ENCODE measurements around the gene ZNF117.

Gene ZNF117

GRCh38 chr7:64993901-64994300, 3.1 kb upstream of the ZNF117 start:
- Histone ChIP-seq H3K4me2 (ENCODE audit: low read length) (no peak overlapping the region), H3K9me3 (ENCODE audit: insufficient read depth, low read length) (peaks cover 4% of the 10 kb centered on the region; the same call in 1 of the 2 replicates)

GRCh38 chr7:64992971-64993370, 2.1 kb upstream of the ZNF117 start:
- peaks cover 42% of the 10 kb centered on the region for H3K36me3 ChIP-seq (replicated peaks; ENCODE audit: low read depth, low read length)
- H3K9me3 ChIP-seq (ENCODE audit: insufficient read depth, low read length), result no peaks in the 10 kb centered on the region; the same call in 1 of the 2 replicates

More at GRCh38 chr7:64993901-64994300, 3.1 kb upstream of the ZNF117 start:
- Histone ChIP-seq H3K9ac (ENCODE audit: low read length) (no peak overlapping the region), H4K20me1 (ENCODE audit: insufficient read depth, low read length) (no peaks in the 10 kb centered on the region), H3K4me1 (ENCODE audit: low read length) (peaks cover 1% of the 10 kb centered on the region), H3K27ac (ENCODE audit: low read length) (no peak overlapping the region), H3K27me3 (ENCODE audit: low read depth, low read length) (no peaks in the 10 kb centered on the region), H2AFZ (ENCODE audit: low read depth, low read length) (no peak overlapping the region), H3K36me3 (replicated peaks; ENCODE audit: low read depth, low read length) (peaks cover 45% of the 10 kb centered on the region), H3K79me2 (ENCODE audit: low read length) (peaks cover 5% of the 10 kb centered on the region; the same call in 1 of the 2 replicates), H3K4me3 (ENCODE audit: low read length) (no peak overlapping the region)
- TF ChIP-seq EZH2phosphoT487 (IDR thresholded peaks at IDR 0.05; ENCODE audit: low read depth), result no peak
- no peak for TF ChIP-seq CTCF (IDR thresholded peaks at IDR 0.05; ENCODE audit: low read depth, low read length)

GRCh38 chr7:64990216-64990615, 620 bp downstream of the ZNF117 start:
- TF ChIP-seq EZH2phosphoT487 (IDR thresholded peaks at IDR 0.05; ENCODE audit: low read depth) (no peak), CTCF (IDR thresholded peaks at IDR 0.05; ENCODE audit: low read depth, low read length) (no peak)
- no peaks in the 10 kb centered on the region for H3K4me1 ChIP-seq (ENCODE audit: low read length)
- H3K36me3 ChIP-seq (replicated peaks; ENCODE audit: low read depth, low read length), result peaks cover 40% of the 10 kb centered on the region
- H3K9ac ChIP-seq (ENCODE audit: low read length), result no peak overlapping the region
- H3K4me2 ChIP-seq (ENCODE audit: low read length), result no peak overlapping the region
- H3K27me3 ChIP-seq (ENCODE audit: low read depth, low read length), result no peaks in the 10 kb centered on the region
- H3K4me3 ChIP-seq (ENCODE audit: low read length), result no peak overlapping the region
- H3K9me3 ChIP-seq (ENCODE audit: insufficient read depth, low read length), result no peaks in the 10 kb centered on the region; the same call in 1 of the 2 replicates
- no peak overlapping the region for H2AFZ ChIP-seq (ENCODE audit: low read depth, low read length)
- no peaks in the 10 kb centered on the region for H4K20me1 ChIP-seq (ENCODE audit: insufficient read depth, low read length)
- no peak overlapping the region for H3K27ac ChIP-seq (ENCODE audit: low read length)
- no peaks in the 10 kb centered on the region for H3K79me2 ChIP-seq (ENCODE audit: low read length)

More at GRCh38 chr7:64992971-64993370, 2.1 kb upstream of the ZNF117 start:
- H3K9ac ChIP-seq (ENCODE audit: low read length), result no peak overlapping the region
- no peaks in the 10 kb centered on the region for H3K4me1 ChIP-seq (ENCODE audit: low read length)
- H2AFZ ChIP-seq (ENCODE audit: low read depth, low read length), result no peak overlapping the region
- no peak overlapping the region for H3K4me2 ChIP-seq (ENCODE audit: low read length)
- no peaks in the 10 kb centered on the region for H4K20me1 ChIP-seq (ENCODE audit: insufficient read depth, low read length)
- TF ChIP-seq CTCF (IDR thresholded peaks at IDR 0.05; ENCODE audit: low read depth, low read length) (no peak), EZH2phosphoT487 (IDR thresholded peaks at IDR 0.05; ENCODE audit: low read depth) (no peak)
- H3K27me3 ChIP-seq (ENCODE audit: low read depth, low read length), result no peaks in the 10 kb centered on the region
- H3K4me3 ChIP-seq (ENCODE audit: low read length), result no peak overlapping the region
- H3K27ac ChIP-seq (ENCODE audit: low read length), result no peak overlapping the region
- H3K79me2 ChIP-seq (ENCODE audit: low read length), result no peaks in the 10 kb centered on the region

GRCh38 chr7:64978497-64979203, 12.2 kb downstream of the ZNF117 start:
- Histone ChIP-seq H3K4me3 (ENCODE audit: low read length) (no peak overlapping the region), H3K27ac (ENCODE audit: low read length) (no peak overlapping the region), H3K9ac (ENCODE audit: low read length) (no peak overlapping the region), H3K36me3 (replicated peaks; ENCODE audit: low read depth, low read length) (peaks cover 57% of the 10 kb centered on the region), H3K9me3 (ENCODE audit: insufficient read depth, low read length) (peaks cover 47% of the 10 kb centered on the region), H3K4me2 (ENCODE audit: low read length) (no peak overlapping the region), H3K27me3 (ENCODE audit: low read depth, low read length) (no peaks in the 10 kb centered on the region), H4K20me1 (ENCODE audit: insufficient read depth, low read length) (no peaks in the 10 kb centered on the region), H2AFZ (ENCODE audit: low read depth, low read length) (no peak overlapping the region), H3K4me1 (ENCODE audit: low read length) (no peaks in the 10 kb centered on the region), H3K79me2 (ENCODE audit: low read length) (no peaks in the 10 kb centered on the region)
- TF ChIP-seq CTCF (IDR thresholded peaks at IDR 0.05; ENCODE audit: low read depth, low read length) (no peak), EZH2phosphoT487 (IDR thresholded peaks at IDR 0.05; ENCODE audit: low read depth) (no peak)
